IPS-18c (cell line): ENCODE measurements around the gene NECTIN4.

Experiments
- H3K4me3 ChIP-seq: 2 replicates; pipeline ENCODE4 v1.7.0; 2013; ENCODE audit warnings: low read depth, mild to moderate bottlenecking, low read length, moderate library complexity; ENCODE audit not compliant: insufficient read depth
- H3K9me3 ChIP-seq: one replicate; pipeline ENCODE4 v1.6.1; 2013; ENCODE audit warnings: mild to moderate bottlenecking, low read length, moderate library complexity; ENCODE audit not compliant: control insufficient read depth, insufficient read depth

Gene NECTIN4

DNA sequence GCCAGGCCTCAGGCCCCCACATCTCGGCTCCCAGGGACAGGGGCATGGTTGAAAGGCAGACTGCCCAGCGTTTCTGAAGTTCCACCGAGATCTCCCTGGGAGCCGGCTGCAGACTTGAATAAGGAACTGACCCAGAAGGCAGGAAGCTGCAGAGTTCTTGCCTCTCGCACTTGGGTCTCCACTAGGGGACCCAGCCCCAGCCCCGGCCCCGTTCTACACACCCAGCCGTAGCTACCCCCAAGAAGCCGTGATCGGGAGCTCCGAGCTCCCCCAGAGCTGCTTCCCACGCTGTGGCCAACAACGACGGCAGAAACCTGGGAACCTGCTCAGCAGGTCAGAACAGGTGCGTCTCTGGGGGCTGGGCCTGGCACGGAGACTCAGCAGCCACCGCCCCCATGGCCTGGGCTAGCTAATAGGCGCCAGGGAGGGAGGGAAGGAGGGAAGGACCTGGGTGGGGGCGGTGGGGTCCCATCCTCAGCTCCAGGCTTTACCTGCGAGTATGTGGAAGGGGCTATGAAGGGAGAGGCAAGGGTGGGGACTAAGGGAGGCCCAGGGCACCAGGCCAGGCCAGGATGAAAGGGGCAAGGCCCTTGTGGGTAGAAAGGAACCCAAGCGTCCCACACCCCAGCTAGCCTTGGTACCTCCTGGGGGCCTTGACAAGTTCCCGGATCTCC, at the start of gene NECTIN4:
Gene NECTIN4 (minus strand): TSS at position 308 of the 674 bp plus-strand sequence. CDS start 262 bp downstream, at position 46.
- no peak within 1 kb of the TSS for H3K4me3 ChIP-seq
- H3K9me3 ChIP-seq = no peaks in the 10 kb centered on the region

- H3K4me3 ChIP-seq = no peak overlapping the region
These were observed 49.1 kb upstream of the NECTIN4 start for GRCh38 chr1:161138431-161138830.

DNA sequence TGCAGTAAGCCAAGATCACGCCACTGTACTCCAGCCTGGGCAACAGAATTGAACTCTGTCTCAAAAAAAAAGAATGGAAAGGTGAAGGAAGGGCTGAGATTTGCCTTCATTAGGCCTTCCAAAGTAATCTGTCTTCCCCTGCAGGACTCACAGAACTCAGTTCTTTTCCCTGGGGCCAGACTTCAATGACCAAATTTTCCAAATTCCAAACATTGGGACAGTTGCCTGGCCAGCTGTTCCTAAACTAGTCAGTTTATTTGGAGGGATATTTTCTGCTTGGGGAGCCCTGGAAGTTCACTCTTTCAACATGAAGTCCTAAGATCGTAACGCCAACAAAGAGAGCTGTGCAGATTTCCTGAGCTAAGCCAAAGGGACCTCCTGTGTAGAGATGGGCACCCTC, 48.5 kb upstream of the NECTIN4 start:
- Histone ChIP-seq H3K9me3 (no peaks in the 10 kb centered on the region), H3K4me3 (no peak overlapping the region)

More at GRCh38 chr1:161138431-161138830, 49.1 kb upstream of the NECTIN4 start:
- no peaks in the 10 kb centered on the region for H3K9me3 ChIP-seq

DNA sequence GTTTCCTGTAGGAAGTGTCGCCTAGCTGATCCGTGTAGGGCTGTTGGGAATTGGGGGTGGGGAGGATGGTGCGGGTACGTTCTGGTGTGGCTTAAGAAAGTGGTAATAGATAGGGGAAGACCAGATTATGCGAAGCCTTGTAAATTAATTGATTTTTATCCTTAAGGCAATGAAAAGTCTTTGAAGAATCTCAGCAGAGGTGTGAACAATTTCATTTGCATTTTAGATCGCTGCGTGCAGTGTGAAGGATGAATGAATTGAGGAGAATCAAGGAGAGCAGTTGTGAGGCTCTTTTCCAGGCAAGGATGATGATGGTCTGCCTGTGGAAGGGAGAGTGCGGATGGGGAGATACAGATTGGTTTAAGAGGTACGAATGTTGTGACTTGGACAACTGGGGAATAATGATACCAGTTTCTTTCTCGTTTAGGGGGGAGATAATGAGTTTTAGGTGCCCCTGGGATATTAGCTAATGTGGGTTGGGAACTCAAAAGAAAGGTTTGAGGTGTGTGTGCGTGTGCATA, 43.9 kb upstream of the NECTIN4 start:
- H3K9me3 ChIP-seq = no peaks in the 10 kb centered on the region
- peak overlapping the region; percentile 93 for H3K4me3 ChIP-seq

DNA sequence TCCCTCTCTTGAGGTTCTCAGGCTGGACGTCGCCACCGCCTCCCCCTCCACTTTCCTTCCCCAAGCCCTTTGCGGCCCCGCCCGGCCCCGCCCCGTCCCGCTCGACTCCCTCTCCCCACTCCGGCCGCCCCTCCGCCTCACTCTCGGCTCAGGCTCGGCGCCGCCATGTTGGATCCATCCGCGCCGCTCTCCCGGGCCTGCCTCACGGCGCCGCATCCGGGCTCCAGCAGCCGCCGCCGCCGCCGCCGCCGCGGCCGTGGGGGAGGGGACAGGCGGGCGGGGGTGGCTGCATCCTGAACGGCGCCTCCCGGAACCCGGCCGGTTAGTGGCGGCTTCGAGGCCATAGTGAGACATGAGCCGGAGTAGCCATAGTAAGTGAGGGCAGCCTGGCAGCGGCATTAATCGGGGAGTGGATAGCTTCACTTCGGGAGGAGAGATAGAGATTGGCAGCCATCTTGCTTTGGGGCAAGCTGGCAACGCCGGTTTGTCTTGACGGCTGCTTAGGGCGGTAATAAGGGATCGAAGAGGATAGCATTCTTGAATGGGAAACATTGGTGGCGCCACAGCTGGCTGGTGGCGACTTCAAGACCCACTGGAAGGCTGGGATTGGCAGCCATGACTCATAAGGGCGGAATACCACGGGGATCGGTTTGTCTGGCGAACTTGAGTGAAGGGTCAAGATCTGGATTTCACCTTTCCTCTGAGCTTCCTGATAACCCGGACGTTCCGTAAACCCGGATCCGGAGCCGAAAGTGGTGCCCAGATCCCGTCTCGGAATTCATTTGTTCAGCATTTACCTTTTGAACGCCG, 43.3 kb upstream of the NECTIN4 start, which contains the start of gene DEDD:
Gene DEDD (minus strand): TSS at position 258 of the 810 bp plus-strand sequence. CDS start 8,205 bp downstream, outside the sequence.
- Histone ChIP-seq H3K9me3 (no peaks in the 10 kb centered on the region), H3K4me3 (peak within 1 kb of the TSS; percentile 93)

DNA sequence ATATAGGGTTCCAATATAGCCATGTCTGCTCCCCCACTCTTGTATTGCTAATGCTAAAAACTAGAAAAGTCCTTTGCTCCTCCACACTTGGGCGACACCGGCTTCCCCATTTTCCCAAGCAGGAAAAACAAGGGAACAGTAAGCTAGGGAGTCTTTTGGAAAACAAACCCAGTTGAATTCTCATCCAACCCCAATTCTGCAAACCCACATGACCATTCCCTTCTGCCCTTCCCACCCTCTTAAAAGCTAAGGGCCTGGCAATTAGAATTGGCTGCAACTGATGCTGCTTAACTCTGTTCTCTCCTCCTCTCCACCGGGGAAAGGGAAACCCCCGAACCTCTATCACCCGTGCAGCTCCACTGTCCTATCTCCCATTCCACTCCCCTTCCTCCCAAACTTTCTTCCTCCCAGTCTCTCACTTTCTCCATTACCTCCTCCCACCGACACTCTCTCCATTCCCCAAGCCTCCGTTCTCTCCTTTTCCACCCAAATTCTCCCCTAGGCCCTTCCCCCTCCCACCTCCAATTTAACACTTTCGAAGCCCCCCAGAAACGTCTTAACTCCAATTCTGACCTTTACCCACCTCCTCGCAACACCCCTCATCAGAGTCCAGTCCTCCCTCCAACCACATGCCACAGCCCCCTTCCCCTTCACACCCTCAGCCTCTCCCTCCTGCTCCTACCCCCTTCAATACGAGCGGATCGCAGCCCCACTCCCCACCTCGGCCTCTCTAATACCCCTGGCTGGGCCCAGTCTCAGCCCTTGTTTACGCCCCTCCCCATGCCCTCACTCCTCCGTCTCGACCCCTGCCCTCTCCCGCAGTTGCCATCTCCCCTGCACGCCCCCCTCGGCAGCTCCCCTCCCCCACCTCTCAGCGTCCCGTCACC, 42.4 kb upstream of the NECTIN4 start:
- Histone ChIP-seq H3K4me3 (peak overlapping the region; percentile 93), H3K9me3 (no peaks in the 10 kb centered on the region)

GRCh38 chr1:161130266-161130665, 40.9 kb upstream of the NECTIN4 start:
- Histone ChIP-seq H3K9me3 (no peaks in the 10 kb centered on the region), H3K4me3 (no peak overlapping the region)

DNA sequence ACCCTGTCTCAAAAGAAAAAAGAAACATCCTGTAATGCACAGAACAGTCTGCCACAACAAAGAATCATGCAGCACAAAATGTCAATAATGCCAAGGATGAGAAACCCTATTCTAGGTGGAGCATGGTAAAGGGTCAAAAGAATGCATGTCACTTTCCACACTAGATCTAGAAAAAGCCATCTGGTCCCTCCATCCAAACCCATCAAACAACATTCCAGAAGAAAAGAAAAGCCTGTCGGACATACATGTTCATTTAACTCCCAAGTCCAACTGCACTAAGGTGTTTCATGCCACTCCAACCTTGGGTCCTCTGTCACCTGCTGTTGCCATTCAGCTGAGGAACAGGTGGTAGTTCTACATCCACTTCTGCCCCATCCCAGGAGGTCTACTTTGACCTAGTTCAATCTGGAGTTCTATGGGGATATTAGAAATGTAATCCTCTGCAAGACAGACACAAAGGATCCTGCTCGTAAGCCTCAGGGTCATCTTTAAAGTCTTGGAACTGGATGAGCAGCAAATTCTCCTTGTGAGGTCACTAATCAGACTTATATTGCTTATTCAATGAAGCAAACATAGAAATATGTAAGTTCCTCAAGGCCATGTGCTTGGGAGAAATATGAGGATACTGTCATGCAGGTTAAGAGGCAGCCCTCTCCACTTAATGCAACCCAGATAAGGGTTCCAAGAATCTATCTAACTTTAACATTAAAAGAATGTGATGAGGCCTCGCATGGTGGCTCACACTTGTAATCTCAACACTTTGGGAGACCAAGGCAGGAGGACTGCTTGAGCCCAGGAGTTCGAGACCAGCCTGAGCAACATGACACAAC, 39.4 kb upstream of the NECTIN4 start:
- Histone ChIP-seq H3K9me3 (no peaks in the 10 kb centered on the region), H3K4me3 (no peak overlapping the region)

DNA sequence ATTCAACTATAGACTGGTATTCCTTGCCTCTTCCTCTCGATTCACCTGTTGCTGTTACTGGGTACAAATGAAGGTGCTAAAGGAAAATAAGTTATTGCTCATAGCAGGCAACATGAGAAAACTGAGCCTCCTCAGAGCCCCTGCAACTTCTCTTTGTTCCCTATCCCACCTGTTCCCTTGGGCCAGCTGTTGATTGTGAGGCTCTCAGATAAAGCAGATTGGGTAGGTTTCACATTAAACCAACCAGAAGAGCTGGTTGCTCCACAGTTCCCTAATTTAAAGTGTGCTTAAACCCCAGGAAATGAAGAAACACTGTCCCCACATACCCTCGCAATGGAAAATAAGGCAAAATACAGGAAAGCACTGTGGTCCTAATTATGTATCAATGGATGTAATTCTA, 38.3 kb upstream of the NECTIN4 start:
- no peaks in the 10 kb centered on the region for H3K9me3 ChIP-seq
- H3K4me3 ChIP-seq = no peak overlapping the region

DNA sequence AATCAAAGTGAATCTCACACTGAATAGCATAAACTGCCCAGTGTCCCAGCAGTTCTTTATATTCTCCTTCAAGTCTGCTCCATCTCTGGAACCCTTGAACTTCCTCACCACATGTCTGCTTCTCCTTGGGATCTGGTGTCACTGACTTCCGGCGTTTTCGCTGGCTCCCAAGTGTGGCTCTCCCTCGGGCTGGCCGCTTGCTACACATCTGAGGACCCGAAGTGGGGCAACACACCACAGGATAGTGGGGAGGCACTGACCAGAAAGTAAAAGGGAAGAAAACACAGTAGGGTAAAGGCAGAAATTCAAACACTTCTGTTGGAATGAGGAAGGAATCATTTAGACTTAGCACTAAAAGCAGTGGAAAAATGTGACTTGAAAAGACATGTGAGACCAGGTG, 33.6 kb upstream of the NECTIN4 start:
- no peaks in the 10 kb centered on the region for H3K9me3 ChIP-seq

DNA sequence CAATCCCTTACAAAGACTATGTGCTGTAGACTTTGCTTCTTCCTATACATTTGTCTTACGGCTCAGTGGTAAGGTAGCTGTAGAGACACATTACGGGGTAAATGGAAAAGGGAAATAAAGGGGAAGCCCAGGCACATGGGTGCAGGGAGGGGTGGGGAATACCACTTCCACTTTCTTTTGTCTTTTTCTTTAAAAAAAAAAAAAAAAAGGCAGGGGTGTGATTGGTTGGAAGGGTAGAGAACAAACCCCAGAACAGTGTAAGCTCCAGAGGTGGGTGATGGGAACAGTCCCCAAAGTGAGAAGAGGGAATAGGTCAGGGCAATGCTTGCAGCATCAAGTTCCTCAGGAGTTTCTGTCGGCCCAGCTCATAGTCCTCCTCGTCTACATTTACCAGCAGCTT, 32.5 kb upstream of the NECTIN4 start:
- H3K9me3 ChIP-seq = no peaks in the 10 kb centered on the region
- no peak overlapping the region for H3K4me3 ChIP-seq

More for the DNA sequence above, 33.6 kb upstream of the NECTIN4 start:
- no peak overlapping the region for H3K4me3 ChIP-seq

- no peaks in the 10 kb centered on the region for H3K9me3 ChIP-seq
- H3K4me3 ChIP-seq = no peak overlapping the region
These were observed 31.8 kb upstream of the NECTIN4 start for GRCh38 chr1:161121042-161121650.

DNA sequence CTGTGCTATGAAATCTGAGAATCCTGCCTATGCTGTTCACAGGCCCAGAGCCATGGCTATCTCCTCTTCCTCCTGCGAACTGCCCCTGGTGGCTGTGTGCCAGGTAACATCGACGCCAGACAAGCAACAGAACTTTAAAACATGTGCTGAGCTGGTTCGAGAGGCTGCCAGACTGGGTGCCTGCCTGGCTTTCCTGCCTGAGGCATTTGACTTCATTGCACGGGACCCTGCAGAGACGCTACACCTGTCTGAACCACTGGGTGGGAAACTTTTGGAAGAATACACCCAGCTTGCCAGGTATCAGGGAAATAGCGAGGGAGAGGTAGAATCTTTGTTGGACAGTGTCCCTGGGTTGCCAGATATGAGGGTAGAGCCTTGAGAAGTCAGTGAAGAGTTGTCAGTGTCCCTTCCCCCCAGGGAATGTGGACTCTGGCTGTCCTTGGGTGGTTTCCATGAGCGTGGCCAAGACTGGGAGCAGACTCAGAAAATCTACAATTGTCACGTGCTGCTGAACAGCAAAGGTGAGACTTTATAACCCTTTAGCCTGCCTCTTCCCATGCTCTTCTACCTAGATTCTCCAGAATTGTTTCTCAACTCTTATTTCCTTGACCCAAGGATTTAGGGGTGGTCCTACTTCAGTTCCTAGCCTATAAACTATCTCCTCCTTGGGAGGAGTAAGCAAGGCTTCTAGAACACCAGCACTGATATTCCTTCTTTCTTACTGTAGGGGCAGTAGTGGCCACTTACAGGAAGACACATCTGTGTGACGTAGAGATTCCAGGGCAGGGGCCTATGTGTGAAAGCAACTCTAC, 29.9 kb upstream of the NECTIN4 start:
- H3K4me3 ChIP-seq = peak overlapping the region; percentile 97
- no peaks in the 10 kb centered on the region for H3K9me3 ChIP-seq

DNA sequence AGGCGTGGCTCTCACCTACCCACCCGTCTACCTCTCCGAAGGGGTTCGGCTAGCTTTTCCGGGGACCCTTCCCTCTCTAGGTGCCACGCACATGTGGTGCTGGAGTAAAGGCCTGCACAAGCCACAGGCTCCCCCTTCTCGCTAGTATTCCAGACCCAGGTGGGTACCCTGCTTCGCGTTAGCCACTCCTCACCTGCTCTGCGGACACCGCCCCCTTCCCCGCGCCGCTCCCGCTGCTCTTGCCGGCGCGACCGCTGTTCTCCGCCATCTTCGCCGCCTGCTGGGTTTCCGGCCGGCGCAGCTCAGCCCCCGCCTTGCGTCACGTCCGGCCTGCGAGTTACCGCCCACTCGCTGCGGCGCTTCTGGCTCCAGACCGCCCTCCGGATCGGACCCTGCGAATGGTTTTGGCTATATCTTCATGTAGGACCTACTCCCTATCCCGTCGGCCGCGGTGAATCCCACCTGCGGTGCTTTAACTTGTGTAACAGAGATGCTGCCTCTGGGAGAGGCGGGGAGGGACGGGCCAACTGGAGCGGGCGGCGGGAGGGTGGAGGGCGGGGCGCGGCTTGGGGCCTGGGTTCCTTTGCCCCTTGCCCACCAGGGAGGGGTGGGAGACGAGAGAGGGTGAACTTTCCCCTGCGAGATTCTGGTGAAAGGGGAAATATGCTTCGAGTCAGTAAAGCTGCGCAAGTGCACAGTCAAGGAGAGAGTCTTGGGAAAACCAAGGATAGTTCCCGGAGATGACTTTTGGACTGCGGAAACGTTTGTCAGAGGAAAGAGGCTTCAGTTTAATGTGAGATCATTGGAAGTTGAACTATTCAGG, 28.6 kb upstream of the NECTIN4 start, which contains the start of the genes NIT1 and PFDN2:
Gene NIT1 (plus strand): TSS at position 347 of the 823 bp plus-strand sequence. CDS start 72 bp downstream, at position 419.
Gene PFDN2 (minus strand): TSS at position 279 of the 823 bp plus-strand sequence. CDS start 11 bp downstream, at position 268.
- Histone ChIP-seq H3K9me3 (no peaks in the 10 kb centered on the region), H3K4me3 (peak within 1 kb of the TSS; percentile 97)
